GM19193 (cell line): Measurements from ENCODE around the gene GNAT2.

Experiments
- POLR2A ChIP-seq: IDR thresholded peaks from 4 replicates; pipeline ENCODE4 v1.6.1; 2011; ENCODE audit not compliant: insufficient read depth, insufficient read length; ENCODE audit errors: extremely low read depth

Gene GNAT2

GRCh38 chr1:109649491-109649914 is 30.1 kb upstream of the GNAT2 start:
- TF ChIP-seq POLR2A: no peak

- TF ChIP-seq POLR2A: no peak
Observed at GRCh38 chr1:109644670-109645069, 25.3 kb upstream of the GNAT2 start.

GRCh38 chr1:109643385-109644230 is 24.2 kb upstream of the GNAT2 start:
- no peak for TF ChIP-seq POLR2A

- TF ChIP-seq POLR2A: no peak
Observed at GRCh38 chr1:109642626-109643025, 23.2 kb upstream of the GNAT2 start.

GRCh38 chr1:109641861-109642260 is 22.4 kb upstream of the GNAT2 start:
- no peak for TF ChIP-seq POLR2A

GRCh38 chr1:109641078-109641740 is 21.8 kb upstream of the GNAT2 start:
- TF ChIP-seq POLR2A: no peak

GRCh38 chr1:109640285-109640865 is 21.0 kb upstream of the GNAT2 start:
- no peak for TF ChIP-seq POLR2A

GRCh38 chr1:109639841-109640184 is 20.4 kb upstream of the GNAT2 start:
- no peak for TF ChIP-seq POLR2A

- no peak for TF ChIP-seq POLR2A
Observed at GRCh38 chr1:109639063-109639840, 19.8 kb upstream of the GNAT2 start.

- TF ChIP-seq POLR2A: no peak
Observed at GRCh38 chr1:109637446-109637845, 18.0 kb upstream of the GNAT2 start.

- TF ChIP-seq POLR2A: no peak
Observed at GRCh38 chr1:109636201-109636952, 17.0 kb upstream of the GNAT2 start.

GRCh38 chr1:109635862-109636200 is 16.4 kb upstream of the GNAT2 start:
- TF ChIP-seq POLR2A: no peak

- TF ChIP-seq POLR2A: no peak
Observed at GRCh38 chr1:109634771-109635750, 15.6 kb upstream of the GNAT2 start.

GRCh38 chr1:109634292-109634691 is 14.9 kb upstream of the GNAT2 start:
- no peak for TF ChIP-seq POLR2A

- TF ChIP-seq POLR2A: no peak
Observed at GRCh38 chr1:109632671-109633346, 13.4 kb upstream of the GNAT2 start.
